Kidney glomerular epithelial cell (primary cell): ENCODE results near the gene DUS1L.

Experiments used
- DNase-seq: peaks from one replicate; lab custom pipeline; 2025; lab: John Stamatoyannopoulos, UW

DUS1L gene

GRCh38 chr17:82100502-82101298 is 35.1 kb upstream of the DUS1L start:
- DNase-seq: no peak

DNA sequence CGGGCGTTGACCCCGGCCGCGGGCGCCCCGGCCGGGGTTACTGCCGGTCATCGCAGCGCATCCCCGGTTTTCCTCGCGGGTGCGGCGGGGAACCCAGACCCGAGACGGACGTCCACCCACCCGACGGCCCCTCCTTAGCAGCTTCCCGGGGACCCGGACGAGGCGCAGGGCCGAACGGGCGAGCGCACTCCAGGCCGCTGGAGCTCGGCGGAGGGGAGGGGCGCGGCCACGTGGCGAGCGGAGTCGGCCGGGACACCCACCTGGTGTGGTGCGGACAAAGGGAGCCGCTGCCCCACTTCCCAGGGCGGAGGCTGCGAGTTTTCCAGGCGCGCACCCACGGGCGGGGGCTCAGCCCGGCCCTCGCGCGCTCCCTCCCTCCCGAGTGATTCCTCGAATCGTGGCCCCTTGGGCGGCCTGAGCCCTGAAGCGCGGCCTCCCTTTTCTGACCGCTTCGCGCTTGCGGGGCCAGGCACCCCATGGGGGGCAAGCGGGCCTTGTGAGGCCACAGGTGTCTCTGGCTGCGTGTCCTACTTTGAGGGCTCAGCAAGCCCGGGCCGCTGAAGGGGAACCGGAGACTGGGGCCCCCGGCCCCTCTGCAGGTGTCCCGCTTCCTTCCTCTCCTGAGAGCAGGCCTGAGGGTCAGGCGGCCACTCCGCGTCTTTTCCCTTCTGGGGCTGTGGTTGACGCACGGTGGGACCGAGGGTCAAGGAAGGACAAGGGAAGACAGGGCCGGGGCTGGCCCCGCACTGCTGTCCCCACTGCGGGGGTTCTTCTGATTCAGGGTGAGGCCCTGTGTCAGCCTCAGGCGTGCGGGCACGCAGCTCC is 33.5 kb upstream of the DUS1L start:
- no peak for DNase-seq

- peak; percentile 86 for DNase-seq
Observed at GRCh38 chr17:82098169-82098938, 32.8 kb upstream of the DUS1L start, which contains the start of gene FASN. TSS of gene FASN (minus strand) at chr17:82098236. CDS start at chr17:82096445, 1,791 bp downstream.

GRCh38 chr17:82097919-82098168 is 32.2 kb upstream of the DUS1L start:
- no peak for DNase-seq

DNA sequence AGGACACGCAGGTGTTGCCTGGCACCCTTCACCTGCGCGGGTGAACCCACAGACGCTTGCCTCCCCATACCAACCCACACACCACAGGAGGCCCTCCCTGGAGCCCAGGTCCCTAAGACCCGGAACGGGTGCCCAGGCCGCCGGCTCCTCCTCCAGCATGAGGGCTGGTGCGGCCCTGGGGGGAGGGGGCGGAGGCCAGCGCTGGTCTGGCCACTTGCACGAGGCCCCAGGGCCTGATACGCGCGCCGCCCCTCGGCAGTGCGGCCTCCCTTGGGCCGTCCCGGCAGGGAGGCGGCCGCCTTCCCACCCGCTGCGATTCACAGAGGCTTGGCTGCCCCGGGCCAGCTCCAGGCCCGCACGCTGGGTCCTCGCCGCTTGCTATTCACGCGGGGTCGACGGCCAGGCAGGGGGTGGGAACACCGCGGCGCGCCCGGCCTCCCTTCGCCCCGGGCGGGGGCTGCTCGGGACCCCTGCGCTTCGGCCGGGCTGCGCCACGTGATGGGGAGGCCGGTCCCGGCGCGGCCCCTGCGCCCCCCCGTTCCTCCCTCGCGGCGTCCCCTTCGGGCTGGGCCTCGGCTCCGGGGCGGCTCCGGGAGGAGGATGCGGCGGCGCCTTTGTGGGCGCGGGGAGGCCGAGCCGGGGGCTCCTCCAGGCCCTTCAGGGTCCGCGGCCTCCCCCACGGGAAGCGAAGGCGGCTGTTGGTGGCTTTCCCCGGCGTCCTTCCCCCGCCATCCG is 31.7 kb upstream of the DUS1L start:
- peak; percentile 7 for DNase-seq

- DNase-seq: no peak
Observed at GRCh38 chr17:82096709-82097183, 31.1 kb upstream of the DUS1L start.

- DNase-seq: no peak
Observed at GRCh38 chr17:82095777-82096708, 30.4 kb upstream of the DUS1L start.

DNA sequence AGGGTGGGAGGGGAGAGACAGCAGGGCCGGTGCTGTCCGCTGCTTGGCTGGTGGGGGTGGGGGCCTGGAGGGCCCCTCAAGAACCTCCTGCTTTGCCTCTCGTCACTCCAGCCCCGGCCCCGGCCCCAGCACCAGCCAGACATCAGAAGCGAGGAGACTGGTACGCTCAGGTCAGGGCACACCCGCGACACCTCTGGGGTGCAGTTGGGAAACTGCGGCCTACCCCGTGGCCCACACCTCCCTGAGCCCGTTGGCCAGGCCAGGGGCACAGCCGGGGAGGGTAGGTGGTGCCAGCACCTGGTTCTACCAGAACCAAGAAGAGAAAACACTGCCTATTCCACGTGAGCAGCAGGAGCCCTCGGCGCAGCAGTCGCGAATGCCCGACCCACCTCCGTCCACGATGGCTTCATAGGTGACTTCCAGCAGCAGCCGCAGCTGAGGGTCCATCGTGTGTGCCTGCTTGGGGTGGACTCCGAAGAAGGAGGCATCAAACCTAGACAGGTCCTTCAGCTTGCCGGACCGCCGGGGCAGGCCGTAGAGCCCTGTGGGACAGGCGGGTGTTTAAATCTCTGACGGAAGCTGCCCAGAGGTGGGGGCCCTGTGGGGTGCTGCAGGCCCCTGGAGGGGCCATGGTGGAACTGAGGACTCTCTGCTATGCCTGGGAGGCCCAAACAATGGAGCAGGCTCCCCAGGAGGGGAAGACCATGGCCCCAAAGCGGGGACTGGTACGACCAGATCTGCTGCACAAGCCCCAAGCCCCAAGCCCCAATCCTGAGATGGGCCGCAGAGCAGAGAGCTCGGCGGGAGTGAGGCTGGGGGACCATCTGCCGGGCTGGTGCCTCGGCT is 29.6 kb upstream of the DUS1L start:
- no peak for DNase-seq

- DNase-seq: no peak
Observed at GRCh38 chr17:82092995-82093751, 27.6 kb upstream of the DUS1L start.

GRCh38 chr17:82092628-82092994 is 27.0 kb upstream of the DUS1L start:
- DNase-seq: no peak

GRCh38 chr17:82092094-82092586 is 26.5 kb upstream of the DUS1L start:
- no peak for DNase-seq

DNA sequence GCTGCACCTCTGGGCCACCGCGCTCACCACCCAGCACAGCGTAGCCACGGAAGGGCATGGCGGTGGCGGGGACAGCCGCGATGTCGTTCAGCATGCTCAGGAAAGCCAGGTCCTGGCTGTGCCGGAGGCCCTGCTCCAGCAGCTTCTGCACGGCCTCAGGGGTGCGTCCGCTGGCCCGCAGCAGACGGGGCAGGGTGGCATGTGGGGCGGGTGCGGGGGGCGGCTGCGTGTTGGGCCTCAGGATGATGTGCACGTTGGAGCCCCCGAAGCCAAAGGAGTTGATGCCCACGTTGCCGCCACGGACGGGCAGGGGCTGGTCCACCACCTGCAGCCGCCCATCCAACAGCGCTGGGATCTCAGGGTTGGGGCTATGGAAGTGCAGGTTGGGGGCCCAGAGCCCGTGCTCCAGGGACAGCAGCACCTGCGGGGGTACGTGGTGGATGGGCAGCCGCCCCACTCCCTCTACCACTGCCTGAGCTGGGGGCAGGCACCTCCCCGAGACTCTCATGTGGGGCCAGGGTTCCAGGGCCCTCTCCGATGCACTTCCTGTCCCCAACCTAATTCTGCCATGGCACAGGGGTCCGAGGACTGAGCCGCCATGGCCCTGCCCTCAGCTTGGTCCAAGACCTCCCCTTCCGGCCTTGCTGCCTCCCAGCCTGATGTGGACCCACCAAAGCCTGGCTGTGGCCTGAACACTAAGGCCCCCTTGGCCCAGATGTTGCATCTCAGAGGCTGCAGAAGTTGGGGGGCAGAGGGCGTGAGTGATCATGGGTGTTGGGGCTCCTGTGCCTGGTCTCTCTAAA is 25.9 kb upstream of the DUS1L start:
- DNase-seq: no peak

DNA sequence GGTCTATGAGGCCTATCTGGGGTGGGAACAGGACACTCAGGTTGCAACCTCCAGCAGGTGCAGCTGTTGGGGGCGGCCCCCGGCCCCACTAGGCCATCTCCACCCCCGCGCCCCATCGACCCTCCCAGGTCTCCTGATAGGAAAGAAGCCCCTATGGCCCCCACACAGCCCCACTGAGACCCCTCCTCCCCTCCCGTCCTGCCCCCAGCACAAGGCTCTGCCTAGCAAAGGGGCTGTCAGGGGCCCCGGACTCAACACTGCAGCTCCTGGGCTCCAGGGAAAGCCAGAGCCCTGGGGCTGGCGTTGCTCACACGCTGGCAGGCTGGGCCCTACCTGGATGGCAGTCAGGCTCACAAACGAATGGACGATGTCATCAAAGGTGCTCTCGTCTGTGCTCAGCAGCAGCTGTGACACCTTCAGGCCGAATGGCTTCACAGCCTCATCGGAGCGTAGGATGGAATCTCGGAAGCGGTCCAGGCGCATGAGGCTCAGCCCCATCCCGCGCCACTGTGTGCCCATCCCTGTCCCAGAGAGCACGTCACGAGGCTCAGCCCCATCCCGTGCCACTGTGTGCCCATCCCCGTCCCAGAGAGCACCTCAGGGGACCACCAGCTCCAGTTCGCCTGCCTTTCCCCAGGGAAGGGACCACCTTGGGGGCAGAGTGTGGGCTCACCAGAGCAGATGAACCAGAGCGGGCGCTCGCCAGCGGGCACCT is 25.1 kb upstream of the DUS1L start:
- no peak for DNase-seq

GRCh38 chr17:82089723-82090548 is 24.3 kb upstream of the DUS1L start:
- DNase-seq: no peak

DNA sequence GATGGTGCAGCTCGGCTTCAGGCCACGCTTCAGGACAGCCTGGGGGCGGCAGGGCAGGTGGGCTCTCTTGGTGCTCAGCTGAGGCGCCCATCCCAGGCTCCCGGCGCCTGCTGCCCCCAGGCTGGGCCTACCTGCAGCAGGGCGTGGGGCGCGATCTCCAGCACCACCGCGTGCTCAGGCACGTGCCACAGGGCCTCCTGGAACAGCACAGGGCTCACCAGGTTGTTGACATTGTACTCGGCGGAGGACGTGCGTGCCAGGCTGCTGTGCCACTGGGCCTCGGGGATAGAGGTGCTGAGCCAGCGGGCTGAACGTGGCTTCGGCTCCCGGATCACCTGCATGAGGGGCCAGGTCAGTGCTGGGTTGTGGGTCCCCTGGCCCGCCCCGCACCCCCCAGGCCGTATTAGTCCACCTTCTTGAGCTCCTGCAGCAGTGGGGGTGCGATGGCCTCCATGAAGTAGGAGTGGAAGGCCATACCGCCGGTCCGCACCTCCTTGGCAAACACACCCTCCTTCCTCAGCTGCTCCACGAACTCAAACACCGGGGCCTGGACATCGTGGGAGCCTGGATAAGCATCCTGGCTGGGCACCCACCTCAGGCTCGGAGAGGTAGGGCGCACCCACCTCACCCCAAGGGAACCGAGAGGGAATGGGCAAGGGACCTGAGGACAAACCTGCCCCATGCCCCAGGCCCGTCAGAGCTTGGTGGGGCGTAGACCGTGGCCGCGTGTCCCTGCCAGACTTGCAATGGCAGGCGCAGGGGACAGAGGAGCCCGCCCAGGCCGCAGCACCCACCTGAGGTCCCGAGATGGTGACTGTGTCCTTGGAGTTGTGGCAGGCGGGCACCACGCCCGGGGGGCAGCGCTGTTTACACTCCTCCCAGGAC is 23.5 kb upstream of the DUS1L start:
- DNase-seq: no peak
